Measurements from ENCODE around the gene GRM5. TPM values are rescaled to one million over a fixed set of nuclear protein-coding genes. Genes with fewer than 3 reads are reported as not detected.

GRM5 gene
- total RNA-seq, 1 donor from 2014 or later: 0.26 TPM

- no peak for TF ChIP-seq CTCF (IDR thresholded peaks at IDR 0.05; ENCODE audit: unreplicated experiment)
- DNase-seq (ENCODE audit: low spot score, unreplicated experiment): no peak
- Mint-ChIP-seq H3K4me1 (ENCODE audit: low read depth) (peaks cover 7% of the 10 kb centered on the region), H3K27me3 (no peaks in the 10 kb centered on the region), H3K36me3 (ENCODE audit: insufficient read depth) (no peaks in the 10 kb centered on the region), H3K27ac (no peak overlapping the region), H3K9me3 (ENCODE audit: low read depth) (no peaks in the 10 kb centered on the region), H3K4me3 (ENCODE audit: low read depth) (no peak overlapping the region)
Observed at GRCh38 chr11:88590361-88590760, 475.4 kb downstream of the GRM5 start.

GRCh38 chr11:88583251-88583650, 482.5 kb downstream of the GRM5 start:
- no peaks in the 10 kb centered on the region for H3K36me3 Mint-ChIP-seq (ENCODE audit: insufficient read depth)
- TF ChIP-seq CTCF (IDR thresholded peaks at IDR 0.05; ENCODE audit: unreplicated experiment): no peak
- H3K27me3 Mint-ChIP-seq: no peaks in the 10 kb centered on the region
- peaks cover 7% of the 10 kb centered on the region for H3K4me1 Mint-ChIP-seq (ENCODE audit: low read depth)
- H3K4me3 Mint-ChIP-seq (ENCODE audit: low read depth): no peak overlapping the region
- DNase-seq (ENCODE audit: low spot score, unreplicated experiment): no peak
- H3K27ac Mint-ChIP-seq: no peak overlapping the region
- peaks cover 5% of the 10 kb centered on the region for H3K9me3 Mint-ChIP-seq (ENCODE audit: low read depth)

GRCh38 chr11:88579466-88579865, 486.3 kb downstream of the GRM5 start:
- DNase-seq (ENCODE audit: low spot score, unreplicated experiment): no peak
- no peaks in the 10 kb centered on the region for H3K4me1 Mint-ChIP-seq (ENCODE audit: low read depth)
- H3K27ac Mint-ChIP-seq: no peak overlapping the region
- peaks cover 5% of the 10 kb centered on the region for H3K9me3 Mint-ChIP-seq (ENCODE audit: low read depth)
- no peaks in the 10 kb centered on the region for H3K27me3 Mint-ChIP-seq
- H3K36me3 Mint-ChIP-seq (ENCODE audit: insufficient read depth): no peaks in the 10 kb centered on the region
- no peak for TF ChIP-seq CTCF (IDR thresholded peaks at IDR 0.05; ENCODE audit: unreplicated experiment)
- no peak overlapping the region for H3K4me3 Mint-ChIP-seq (ENCODE audit: low read depth)

- Mint-ChIP-seq H3K4me1 (ENCODE audit: low read depth) (no peaks in the 10 kb centered on the region), H3K36me3 (ENCODE audit: insufficient read depth) (no peaks in the 10 kb centered on the region), H3K4me3 (ENCODE audit: low read depth) (no peak overlapping the region), H3K27ac (no peak overlapping the region), H3K27me3 (no peaks in the 10 kb centered on the region), H3K9me3 (ENCODE audit: low read depth) (peaks cover 5% of the 10 kb centered on the region)
- TF ChIP-seq CTCF (IDR thresholded peaks at IDR 0.05; ENCODE audit: unreplicated experiment): no peak
- DNase-seq (ENCODE audit: low spot score, unreplicated experiment): no peak
Observed at GRCh38 chr11:88576741-88577140, 489.0 kb downstream of the GRM5 start.

- no peak for DNase-seq (ENCODE audit: low spot score, unreplicated experiment)
- Mint-ChIP-seq H3K9me3 (ENCODE audit: low read depth) (peaks cover 5% of the 10 kb centered on the region), H3K4me3 (ENCODE audit: low read depth) (no peak overlapping the region), H3K4me1 (ENCODE audit: low read depth) (no peaks in the 10 kb centered on the region), H3K27ac (no peak overlapping the region), H3K27me3 (no peaks in the 10 kb centered on the region), H3K36me3 (ENCODE audit: insufficient read depth) (no peaks in the 10 kb centered on the region)
- TF ChIP-seq CTCF (IDR thresholded peaks at IDR 0.05; ENCODE audit: unreplicated experiment): no peak
Observed at GRCh38 chr11:88575916-88576315, 489.9 kb downstream of the GRM5 start.

Measured in progenitor cell of endocrine pancreas (in vitro differentiated cells).